HFF-Myc (cell line): Measurements from ENCODE around the gene SNTG2.

ENCODE experiments used
- DNase-seq: peaks from one replicate; pipeline ENCODE4 v3.0.0-alpha.2; 2011; ENCODE audit warnings: low read depth; ENCODE audit errors: extremely low read depth
- H3K4me3 ChIP-seq: replicated peaks from 2 replicates; pipeline ENCODE4 v1.5.1; 2011; ENCODE audit warnings: low read depth, mild to moderate bottlenecking, control low read depth, low read length
- TF ChIP-seq, protein P1 (sequence below): IDR thresholded peaks from 2 replicates; pipeline ENCODE4 v1.5.1; 2012; ENCODE audit warnings: mild to moderate bottlenecking, low read depth, low read length, control low read depth; ENCODE audit errors: missing control alignments

SNTG2 gene

GRCh38 chr2:1115843-1116539, 165.3 kb downstream of the SNTG2 start:
- TF ChIP-seq, protein P1, sequence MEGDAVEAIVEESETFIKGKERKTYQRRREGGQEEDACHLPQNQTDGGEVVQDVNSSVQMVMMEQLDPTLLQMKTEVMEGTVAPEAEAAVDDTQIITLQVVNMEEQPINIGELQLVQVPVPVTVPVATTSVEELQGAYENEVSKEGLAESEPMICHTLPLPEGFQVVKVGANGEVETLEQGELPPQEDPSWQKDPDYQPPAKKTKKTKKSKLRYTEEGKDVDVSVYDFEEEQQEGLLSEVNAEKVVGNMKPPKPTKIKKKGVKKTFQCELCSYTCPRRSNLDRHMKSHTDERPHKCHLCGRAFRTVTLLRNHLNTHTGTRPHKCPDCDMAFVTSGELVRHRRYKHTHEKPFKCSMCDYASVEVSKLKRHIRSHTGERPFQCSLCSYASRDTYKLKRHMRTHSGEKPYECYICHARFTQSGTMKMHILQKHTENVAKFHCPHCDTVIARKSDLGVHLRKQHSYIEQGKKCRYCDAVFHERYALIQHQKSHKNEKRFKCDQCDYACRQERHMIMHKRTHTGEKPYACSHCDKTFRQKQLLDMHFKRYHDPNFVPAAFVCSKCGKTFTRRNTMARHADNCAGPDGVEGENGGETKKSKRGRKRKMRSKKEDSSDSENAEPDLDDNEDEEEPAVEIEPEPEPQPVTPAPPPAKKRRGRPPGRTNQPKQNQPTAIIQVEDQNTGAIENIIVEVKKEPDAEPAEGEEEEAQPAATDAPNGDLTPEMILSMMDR: no peak

DNA sequence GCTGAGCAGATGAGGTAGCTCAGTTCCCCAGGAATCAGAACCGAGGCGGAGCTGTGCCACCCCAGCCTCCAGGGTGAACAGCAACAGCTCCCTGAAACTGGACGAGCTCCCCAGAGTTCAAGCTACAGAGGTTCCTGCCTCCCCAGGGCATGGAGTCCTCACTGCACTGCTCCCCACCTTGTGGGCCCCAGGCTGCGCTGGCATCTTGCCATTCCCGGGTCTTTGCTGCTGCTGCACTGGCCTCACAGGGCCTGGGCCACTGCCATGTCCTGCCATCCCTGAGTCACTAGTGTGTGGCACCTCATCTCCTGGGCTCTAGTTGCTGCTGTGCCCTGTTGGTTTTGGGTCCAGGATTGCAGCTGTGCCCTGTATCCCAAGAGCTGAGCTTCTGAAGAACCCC, 166.9 kb downstream of the SNTG2 start:
- no peak for DNase-seq
- TF ChIP-seq, protein P1: no peak
- no peak overlapping the region for H3K4me3 ChIP-seq

More at GRCh38 chr2:1115843-1116539, 165.3 kb downstream of the SNTG2 start:
- no peak for DNase-seq
- no peak overlapping the region for H3K4me3 ChIP-seq

DNA sequence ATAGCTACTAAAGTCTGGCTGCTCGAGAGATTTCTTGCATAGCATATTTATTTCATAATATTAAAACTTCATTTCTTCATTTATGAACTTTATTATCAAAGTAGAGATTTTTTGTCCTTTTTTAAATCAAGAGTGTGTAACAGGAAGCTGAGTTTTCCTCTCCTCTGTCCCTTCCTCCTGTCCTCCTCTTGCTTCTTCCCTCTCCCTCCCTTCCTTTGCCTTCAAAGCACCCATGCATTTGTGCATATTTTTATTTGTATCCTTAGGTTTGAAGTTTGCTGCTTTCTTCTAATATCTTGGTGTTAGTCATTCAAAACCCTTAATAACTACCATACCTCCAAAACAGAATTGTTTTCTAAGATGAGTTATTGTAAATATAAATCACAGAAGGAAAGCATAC, 174.6 kb downstream of the SNTG2 start:
- TF ChIP-seq, protein P1: no peak
- no peak for DNase-seq
- no peak overlapping the region for H3K4me3 ChIP-seq

- no peak for DNase-seq
- no peak overlapping the region for H3K4me3 ChIP-seq
- TF ChIP-seq, protein P1: no peak
These were observed 175.2 kb downstream of the SNTG2 start for GRCh38 chr2:1125633-1126370.

GRCh38 chr2:1129982-1130381, 179.3 kb downstream of the SNTG2 start:
- DNase-seq: no peak
- H3K4me3 ChIP-seq: no peak overlapping the region
- TF ChIP-seq, protein P1: no peak

DNA sequence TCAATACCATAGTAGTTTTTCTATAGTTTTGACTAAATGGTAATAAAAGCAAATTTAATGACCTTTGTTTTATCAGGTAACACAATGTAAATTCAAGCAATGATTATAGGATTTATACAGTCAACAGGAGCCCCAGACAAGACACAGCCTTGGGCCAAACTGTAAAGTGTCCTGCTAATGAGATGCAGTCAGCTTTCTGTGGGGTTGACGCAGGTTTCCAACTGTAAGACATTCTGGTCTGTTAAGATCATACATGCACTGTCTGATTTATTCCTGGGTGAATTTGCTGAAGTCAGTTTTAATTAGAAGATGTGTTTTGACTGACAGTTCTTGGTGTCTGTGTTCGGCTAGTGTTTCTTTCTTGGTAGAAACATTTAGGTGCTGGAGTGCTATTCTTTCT, 180.3 kb downstream of the SNTG2 start:
- TF ChIP-seq, protein P1: no peak
- H3K4me3 ChIP-seq: no peak overlapping the region
- DNase-seq: no peak
